Measurements from ENCODE around the gene WASF2. TPM values are rescaled to one million over a fixed set of nuclear protein-coding genes. Genes with fewer than 3 reads are reported as not detected.

Gene WASF2
- total and polyA plus RNA-seq, 2 of the 13 experiments (the other 11 are each of a cell fraction or from before 2014, with no cell fraction given), result 10.4 to 27.7 TPM

DNA sequence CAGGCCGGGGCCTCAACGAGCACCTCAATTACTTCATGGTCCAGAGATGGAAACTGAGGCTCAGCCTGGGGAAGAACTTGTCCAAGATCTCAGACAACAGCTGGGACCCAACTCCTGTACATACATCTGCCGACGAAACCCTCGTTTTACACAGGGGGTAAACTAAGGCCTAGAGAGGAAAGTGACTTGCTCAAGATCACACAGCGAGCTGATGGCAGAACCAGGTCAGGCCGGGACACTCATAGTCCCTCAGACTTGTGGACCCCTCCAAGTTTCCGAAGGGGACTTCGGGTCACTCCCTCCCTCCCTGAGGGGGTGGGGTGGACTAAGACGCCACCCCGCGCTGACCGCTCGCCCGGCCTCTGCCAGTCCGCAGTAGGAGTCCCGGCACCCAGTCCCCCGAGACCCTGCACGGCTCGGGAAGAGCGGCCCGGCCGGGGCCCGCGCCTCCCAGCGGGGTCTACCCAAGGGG, 430 bp downstream of the WASF2 start:
- H3K79me2 ChIP-seq (ENCODE audit: insufficient read depth, low read length), result peaks cover 41% of the 10 kb centered on the region
- H3K4me1 ChIP-seq (ENCODE audit: insufficient read depth, low read length), result peaks cover 48% of the 10 kb centered on the region
- H3K4me3 ChIP-seq (replicated peaks in 1 of 3; ENCODE audit: insufficient read depth in 1 of 3, low read depth in 2 of 3, low read length in 3 of 3), result peak overlapping the region; percentile 69 to 95 (median 93)
- FAIRE-seq (no peak), ATAC-seq (peak; percentile 63), DNase-seq (ENCODE audit: low spot score) (no peak)
- CTCF ChIA-PET (ENCODE audit: low intra/inter-chr PET ratio, low total read pairs), result no interaction called here
- no peak overlapping the region for H2AFZ ChIP-seq (ENCODE audit: low read length)
- BruUV-seq (replicated peaks), result no TSS peak
- H3K27ac ChIP-seq (ENCODE audit: extremely low read length, insufficient read depth, low read length), result peak overlapping the region; percentile 98
- peak overlapping the region; percentile 99 for H3K9ac ChIP-seq (ENCODE audit: insufficient read depth, low read depth, low read length)
- POLR2A ChIA-PET, result interaction anchor here (0.6 to 2.6 kb wide), 25 partner anchors 10 to 335 kb away, joined by 3 to 25 read pairs (median 5); partner anchors contain the start of genes FAM76A, SLC9A1 and WDTC1
- peak overlapping the region; percentile 87 for H3K4me2 ChIP-seq (ENCODE audit: low read depth, low read length)
- no peaks in the 10 kb centered on the region for H3K9me3 ChIP-seq (ENCODE audit: low read length)
- no peaks in the 10 kb centered on the region; a peak in 1 of 5 replicates for H3K27me3 ChIP-seq (ENCODE audit: control insufficient read depth in 1 of 2, insufficient read depth in 2 of 2, low read length in 2 of 2)
- in situ Hi-C loops (cut with HindIII; ENCODE audit: extremely low pct_ligation_motif_present, low pct_unique_long_range_greater_than_20kb) (no loop called here), intact Hi-C loops (cut with micrococcal nuclease; ENCODE audit: unreplicated experiment) (no loop called here)
- peaks cover 17% of the 10 kb centered on the region; the same call in 1 of the 2 replicates for H4K20me1 ChIP-seq (ENCODE audit: insufficient read depth, low read length)
- WGBS (ENCODE audit: low lambda C conversion rate), result 0% methylated on average over 8 of the region's 26 CpGs
- H3K36me3 ChIP-seq (replicated peaks in 1 of 2; ENCODE audit: control insufficient read depth in 1 of 2, insufficient read depth in 2 of 2, low read length in 2 of 2), result no peaks in the 10 kb centered on the region
- TF ChIP-seq ZNF747 (CRISPR knock-in tag; IDR thresholded peaks at IDR 0.05; ENCODE audit: borderline replicate concordance), result 0 out of 2 replicates have a peak, but pooled peaks have one; percentile 56
- 0 out of 2 replicates have a peak, but pooled peaks have one; percentile 24 for TF ChIP-seq GFI1 (CRISPR knock-in tag; IDR thresholded peaks at IDR 0.05; ENCODE audit: borderline replicate concordance)
- 0 out of 2 replicates have a peak, but pooled peaks have one; percentile 49 for TF ChIP-seq TIGD3 (CRISPR knock-in tag; IDR thresholded peaks at IDR 0.05; ENCODE audit: borderline replicate concordance)
- TF ChIP-seq ZNF781 (CRISPR knock-in tag; IDR thresholded peaks at IDR 0.05; ENCODE audit: borderline replicate concordance, not compliant biosample characterization), result peak; percentile 43
- 0 out of 2 replicates have a peak, but pooled peaks have one; percentile 25 for TF ChIP-seq ZNF749 (CRISPR knock-in tag; IDR thresholded peaks at IDR 0.05; ENCODE audit: borderline replicate concordance)
- peak; percentile 77; the same call in 1 of the 2 replicates for TF ChIP-seq AKAP8 (CRISPR knock-in tag; IDR thresholded peaks at IDR 0.05)
- no peak for TF ChIP-seq TP53 (CRISPR knock-in tag; conservative IDR thresholded peaks at IDR 0.05)
- 0 out of 2 replicates have a peak, but pooled peaks have one; percentile 17 for TF ChIP-seq ZSCAN31 (CRISPR knock-in tag; IDR thresholded peaks at IDR 0.05; ENCODE audit: low read depth)
- TF ChIP-seq HOXA5 (CRISPR knock-in tag; IDR thresholded peaks at IDR 0.05), result no peak
- TF ChIP-seq ZBTB10 (CRISPR knock-in tag; IDR thresholded peaks at IDR 0.05; ENCODE audit: borderline replicate concordance), result 0 out of 2 replicates have a peak, but pooled peaks have one; percentile 54
- no peak for TF ChIP-seq SRSF1 (optimal IDR thresholded peaks at IDR 0.05; ENCODE audit: low read depth, low read length)
- TF ChIP-seq RXRA (CRISPR knock-in tag; IDR thresholded peaks at IDR 0.05), result 0 out of 2 replicates have a peak, but pooled peaks have one; percentile 59
- TF ChIP-seq RAD21 (CRISPR knock-in tag; IDR thresholded peaks at IDR 0.05), result peak; percentile 47; the same call in 1 of the 2 replicates
